ENCODE results near the gene FBLN2. TPM values are rescaled to one million over a fixed set of nuclear protein-coding genes. Genes with fewer than 3 reads are reported as not detected.

FBLN2 gene
- total and polyA plus RNA-seq, 2 of the 4 experiments (the other 2 are of a cell fraction), result 11.8 to 60.8 TPM

GRCh38 chr3:13661121-13661520 is 112.2 kb downstream of the FBLN2 start:
- H3K36me3 ChIP-seq (ENCODE audit: control insufficient read depth, insufficient read depth, low read length), result no peaks in the 10 kb centered on the region
- no peak overlapping the region for H2BK5ac ChIP-seq (ENCODE audit: low read depth, low read length, poor library complexity, severe bottlenecking)
- H2AK9ac ChIP-seq (replicated peaks; ENCODE audit: low read depth, low read length, poor library complexity), result no peak overlapping the region
- no peak overlapping the region for H2BK20ac ChIP-seq (ENCODE audit: low read depth, low read length)
- no peak overlapping the region for H4K8ac ChIP-seq (ENCODE audit: low read depth in 2 of 2, low read length in 2 of 2)
- no peak overlapping the region for H4K91ac ChIP-seq (ENCODE audit: insufficient read depth, low read depth, low read length)
- H2AFZ ChIP-seq (replicated peaks; ENCODE audit: low read length, poor library complexity), result no peak overlapping the region
- no peak overlapping the region for H3K14ac ChIP-seq (replicated peaks; ENCODE audit: low read depth, low read length)
- H4K5ac ChIP-seq (ENCODE audit: low read depth, low read length), result no peak overlapping the region
- no peaks in the 10 kb centered on the region for H3K4me1 ChIP-seq (ENCODE audit: control insufficient read depth, insufficient read depth, low read length)
- H3K79me1 ChIP-seq (ENCODE audit: low read depth in 1 of 2, low read length in 2 of 2), result no peaks in the 10 kb centered on the region
- H3K9me3 ChIP-seq (ENCODE audit: control insufficient read depth, insufficient read depth, low read length), result no peaks in the 10 kb centered on the region
- no peaks in the 10 kb centered on the region for H3K9me1 ChIP-seq (ENCODE audit: insufficient read depth, low read length)
- no peak overlapping the region for H3K4ac ChIP-seq (ENCODE audit: low read depth, low read length)
- no peak overlapping the region for H3K56ac ChIP-seq (ENCODE audit: extremely low read depth, insufficient read depth, low read length)
- H4K20me1 ChIP-seq (ENCODE audit: insufficient read depth, low read length), result no peaks in the 10 kb centered on the region
- H2BK120ac ChIP-seq (ENCODE audit: low read depth, low read length), result no peak overlapping the region
- intact Hi-C loops (cut with micrococcal nuclease) (no loop called here), in situ Hi-C loops (cut with MboI; ENCODE audit: low sequenced_read_pairs) (no loop called here), dilution Hi-C loops (cut with HindIII; ENCODE audit: low sequenced_read_pairs, unreplicated experiment) (no loop called here)
- H2BK15ac ChIP-seq (ENCODE audit: low read depth, low read length), result no peak overlapping the region
- H3K18ac ChIP-seq (ENCODE audit: low read depth, low read length), result no peak overlapping the region
- H3K27me3 ChIP-seq (ENCODE audit: control insufficient read depth, insufficient read depth, low read length), result peaks cover 6% of the 10 kb centered on the region; the same call in 1 of the 2 replicates
- no peak overlapping the region for H2AK5ac ChIP-seq (ENCODE audit: low read depth, low read length)
- H3K9ac ChIP-seq (ENCODE audit: low read depth, low read length), result no peak overlapping the region
- TF ChIP-seq SMC3 (IDR thresholded peaks at IDR 0.05; ENCODE audit: low read depth, low read length) (no peak), MAZ (IDR thresholded peaks at IDR 0.05; ENCODE audit: borderline replicate concordance, low read depth, low read length) (no peak), FOS (IDR thresholded peaks at IDR 0.05; ENCODE audit: low read depth, low read length) (no peak), CHD1 (IDR thresholded peaks at IDR 0.05; ENCODE audit: low read depth, low read length) (no peak), POLR2A (IDR thresholded peaks at IDR 0.05; ENCODE audit: low read depth, low read length) (no peak), RFX5 (IDR thresholded peaks at IDR 0.05; ENCODE audit: low read depth, low read length) (no peak), MXI1 (IDR thresholded peaks at IDR 0.05; ENCODE audit: borderline replicate concordance, low read depth, low read length) (no peak)
- POLR2A ChIA-PET (ENCODE audit: unreplicated experiment), result no interaction called here
- BruUV-seq (replicated peaks), result no TSS peak
- DNase-seq (no peak), ATAC-seq (ENCODE audit: low read depth) (no peak)
- CTCF ChIA-PET, result no interaction called here
- no peak overlapping the region for H3K27ac ChIP-seq (ENCODE audit: insufficient read depth, low read length)
- no peak overlapping the region for H3K23ac ChIP-seq (ENCODE audit: low read depth, low read length)
- no peak overlapping the region for H3K4me3 ChIP-seq (ENCODE audit: insufficient read depth, low read depth, low read length)
- H3K4me2 ChIP-seq (ENCODE audit: low read depth, low read length), result no peak overlapping the region
- 26% methylated on average over 4 of the region's 16 CpGs; no CpG with 5 or more reads in 1 of the 2 experiments for WGBS, 2 experiments (ENCODE audit: extremely low coverage in 2 of 2, insufficient read length in 1 of 2)

Data from IMR-90 (cell line).